Kasumi-1 (cell line): Measurements from ENCODE around the gene CANT1.

Source experiments
- DNase-seq, 2 experiments: peaks; one replicate each; lab custom pipeline; 2025; lab: John Stamatoyannopoulos, UW

CANT1 gene

DNA sequence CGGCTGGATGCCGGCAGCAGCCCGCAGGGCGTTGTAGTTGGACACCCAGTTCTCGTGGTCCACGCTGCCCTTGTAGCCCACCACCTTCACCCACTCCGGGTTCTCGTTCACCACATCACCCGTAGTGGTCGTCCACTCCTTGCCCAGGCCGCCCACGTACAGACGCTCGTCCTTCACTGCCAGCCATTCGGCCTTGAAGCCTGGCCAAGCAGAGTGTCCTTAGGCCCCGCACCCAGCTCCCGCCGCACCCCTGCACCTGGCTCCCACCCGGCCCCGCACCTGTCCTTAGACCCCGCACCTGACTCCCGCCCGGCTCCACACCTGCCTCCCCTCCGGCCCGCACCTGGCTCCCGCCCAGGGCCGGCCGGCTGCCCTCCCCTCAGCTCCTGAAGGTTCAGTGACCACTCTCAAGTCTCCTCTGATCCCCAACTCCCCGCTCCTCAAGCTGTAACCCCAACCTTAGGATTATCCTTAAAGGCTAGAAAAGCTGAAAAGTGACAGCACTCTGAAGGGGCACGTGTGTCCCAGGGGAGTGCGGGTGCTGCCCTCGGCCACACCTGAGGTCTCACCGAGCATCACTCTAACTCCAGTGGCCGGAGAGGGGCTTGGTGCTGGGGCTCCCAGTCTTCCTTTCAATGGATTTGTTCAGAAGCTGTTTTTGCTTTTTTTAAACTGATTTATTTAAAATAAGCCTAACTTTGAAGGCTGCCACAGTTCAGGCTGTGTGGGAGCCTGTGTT, 14.4 kb downstream of the CANT1 start:
- DNase-seq = no peak

DNA sequence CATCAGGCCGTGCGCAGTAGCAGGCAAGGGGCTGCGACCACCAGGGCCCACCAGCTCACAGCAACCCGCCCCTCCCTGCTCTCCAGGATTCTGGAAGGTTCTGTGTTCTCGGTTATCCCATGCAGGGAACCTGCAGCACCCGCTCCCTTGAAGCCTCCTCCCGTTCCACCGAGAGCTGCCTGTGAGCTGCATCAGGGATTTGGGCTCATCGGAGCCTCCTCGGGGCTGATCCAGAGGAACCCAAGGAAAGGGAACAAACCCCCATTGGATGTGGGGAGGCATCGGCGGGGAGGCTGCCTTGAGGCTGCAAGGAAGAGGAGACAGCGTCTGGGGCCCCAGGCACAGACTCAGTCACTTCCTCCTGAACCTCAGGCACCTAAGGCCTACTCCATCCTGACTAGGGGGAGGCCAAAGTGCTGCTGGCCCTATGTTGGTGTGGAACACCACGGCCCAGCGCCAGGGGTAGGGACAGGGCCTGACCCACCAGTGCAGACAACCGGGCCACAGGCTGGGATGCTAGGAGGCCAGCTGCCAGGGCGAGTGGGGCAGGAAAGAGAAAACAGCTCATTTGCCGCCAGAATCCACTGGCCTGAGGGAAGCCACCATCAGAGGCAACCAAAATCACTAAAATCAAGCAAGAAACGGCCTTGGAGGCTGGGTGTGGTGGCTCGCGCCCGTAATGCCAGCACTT, 15.4 kb downstream of the CANT1 start:
- DNase-seq = peak in 1 of 2 experiments; percentile 23

DNA sequence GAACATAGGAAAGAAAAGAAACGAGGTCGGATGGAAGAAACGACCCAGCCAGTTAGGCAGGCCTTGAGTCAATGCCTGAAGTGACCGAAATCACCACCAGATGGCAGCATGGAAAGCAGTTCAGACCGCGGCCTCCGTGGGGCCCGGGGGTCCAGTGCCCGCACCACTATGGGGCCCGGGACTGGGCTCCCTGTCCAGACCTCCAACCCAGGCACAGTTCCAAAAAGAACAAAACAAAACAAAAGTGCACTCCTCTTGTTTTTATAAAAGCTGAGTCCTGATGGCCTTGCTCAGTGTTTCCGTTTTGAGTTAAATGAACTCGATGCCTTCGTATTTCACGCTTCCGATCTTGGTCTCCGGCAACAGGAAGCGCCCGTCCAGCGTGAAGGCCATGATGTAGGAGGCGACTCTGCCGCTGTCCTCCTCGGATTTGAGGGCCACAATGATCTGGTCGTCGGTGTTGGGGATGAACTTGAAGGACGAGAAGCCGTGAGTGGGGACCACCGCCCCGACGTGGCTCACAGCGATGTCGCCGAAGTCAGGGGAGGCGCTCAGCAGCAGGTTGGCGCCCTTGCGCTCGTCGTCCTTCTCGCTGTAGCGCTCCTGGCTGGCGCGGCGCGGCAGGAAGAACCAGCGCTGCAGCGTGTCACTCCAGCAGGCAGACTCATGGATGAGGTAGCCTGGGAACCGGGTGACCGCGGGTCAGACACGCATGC, 16.2 kb downstream of the CANT1 start:
- peak; percentile 62 to 68 for DNase-seq

DNA sequence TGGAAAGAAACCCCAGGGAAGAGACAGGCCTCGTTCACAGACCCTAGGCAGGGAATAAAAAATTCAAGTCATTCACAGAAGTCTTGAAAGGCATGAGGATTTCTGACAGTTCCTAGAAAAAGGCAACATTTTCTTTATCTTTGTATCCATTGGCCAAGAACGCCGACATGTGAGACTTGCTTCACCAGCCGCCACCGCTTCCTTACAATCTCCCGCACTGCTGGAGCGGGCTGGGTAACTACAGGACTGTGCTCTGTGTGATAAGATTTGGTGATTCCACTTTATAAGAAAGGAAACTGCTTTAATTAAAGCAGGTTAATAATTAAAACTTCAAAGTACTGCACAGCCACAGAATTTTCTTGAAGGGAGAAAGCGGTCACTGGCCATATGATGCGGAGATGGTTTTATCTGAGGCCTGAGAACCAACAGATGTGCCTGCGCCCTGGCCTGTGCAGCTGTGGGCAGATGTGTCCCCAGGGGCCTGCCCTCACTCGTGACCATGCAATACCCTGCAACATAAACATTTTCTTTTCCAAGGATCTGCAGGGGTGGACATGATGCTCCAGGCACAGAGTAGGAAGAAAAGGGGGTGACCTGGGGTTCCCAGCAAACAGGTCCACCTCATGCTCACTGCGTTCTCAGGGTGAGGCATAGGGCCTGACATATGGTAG, 16.9 kb downstream of the CANT1 start:
- no peak for DNase-seq

DNA sequence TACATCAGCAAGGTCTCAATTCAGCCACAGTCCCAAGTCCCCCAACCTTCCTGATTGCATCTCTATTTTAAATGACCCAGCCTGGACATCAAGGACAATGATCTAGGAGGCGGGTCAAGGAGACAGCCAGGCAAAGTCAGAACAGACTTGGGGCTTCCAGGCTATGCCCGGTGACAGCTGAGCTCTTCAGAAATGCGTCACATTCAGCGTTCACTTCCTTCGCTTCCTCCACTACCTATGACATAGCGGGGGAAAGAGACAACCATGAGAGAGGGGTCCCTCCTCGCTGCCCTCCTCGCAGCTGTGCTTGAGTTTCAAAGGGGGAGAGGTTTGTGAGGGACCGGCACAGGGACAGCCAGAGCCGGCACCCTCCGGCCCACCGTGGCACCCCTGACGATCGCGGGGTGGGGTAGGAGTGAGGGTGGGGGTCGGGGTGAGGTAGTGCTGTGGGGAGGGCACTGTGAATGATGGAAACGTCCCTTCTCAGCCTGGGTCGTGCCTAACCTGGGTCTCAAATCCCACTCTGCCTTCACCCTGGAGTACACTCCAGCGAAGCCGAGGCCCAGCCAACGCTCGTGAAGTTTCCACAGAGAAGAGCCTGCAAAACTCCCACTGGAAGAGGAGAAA, 17.5 kb downstream of the CANT1 start:
- DNase-seq = no peak

DNA sequence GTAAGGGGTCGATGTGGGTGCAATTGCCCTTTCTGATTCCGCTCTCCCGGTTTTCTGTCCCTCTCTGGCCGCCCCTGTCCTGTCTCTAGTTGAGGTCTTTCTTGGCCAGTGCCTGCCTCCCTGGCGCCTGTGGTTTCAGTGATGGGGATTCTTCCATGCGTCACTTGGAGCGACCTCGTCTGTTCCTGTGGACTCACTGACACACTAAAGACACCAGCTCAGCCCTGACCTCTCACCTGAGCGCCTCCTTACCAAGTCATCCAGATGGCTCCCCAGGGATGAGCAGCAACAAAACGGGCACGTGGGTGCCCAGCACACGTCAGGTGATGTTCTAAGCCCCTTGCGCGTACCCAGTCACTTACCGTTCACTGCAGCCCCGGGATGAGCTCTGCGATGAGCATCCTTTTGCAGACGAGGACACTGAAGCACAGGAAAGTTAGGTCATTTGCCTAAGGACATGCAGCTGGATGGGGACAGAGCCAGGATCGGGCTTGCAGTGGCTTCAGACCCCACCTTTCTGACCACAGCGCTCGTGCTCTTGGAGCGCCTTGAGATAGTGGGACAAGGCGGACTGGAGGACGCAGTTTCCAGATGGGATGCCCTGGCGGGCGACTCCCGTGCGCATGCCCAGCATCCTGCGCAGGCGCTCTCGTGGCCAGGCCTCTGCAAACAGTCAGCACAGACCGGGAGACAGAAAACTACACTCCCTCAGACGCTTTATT, 18.4 kb downstream of the CANT1 start:
- DNase-seq = no peak

DNA sequence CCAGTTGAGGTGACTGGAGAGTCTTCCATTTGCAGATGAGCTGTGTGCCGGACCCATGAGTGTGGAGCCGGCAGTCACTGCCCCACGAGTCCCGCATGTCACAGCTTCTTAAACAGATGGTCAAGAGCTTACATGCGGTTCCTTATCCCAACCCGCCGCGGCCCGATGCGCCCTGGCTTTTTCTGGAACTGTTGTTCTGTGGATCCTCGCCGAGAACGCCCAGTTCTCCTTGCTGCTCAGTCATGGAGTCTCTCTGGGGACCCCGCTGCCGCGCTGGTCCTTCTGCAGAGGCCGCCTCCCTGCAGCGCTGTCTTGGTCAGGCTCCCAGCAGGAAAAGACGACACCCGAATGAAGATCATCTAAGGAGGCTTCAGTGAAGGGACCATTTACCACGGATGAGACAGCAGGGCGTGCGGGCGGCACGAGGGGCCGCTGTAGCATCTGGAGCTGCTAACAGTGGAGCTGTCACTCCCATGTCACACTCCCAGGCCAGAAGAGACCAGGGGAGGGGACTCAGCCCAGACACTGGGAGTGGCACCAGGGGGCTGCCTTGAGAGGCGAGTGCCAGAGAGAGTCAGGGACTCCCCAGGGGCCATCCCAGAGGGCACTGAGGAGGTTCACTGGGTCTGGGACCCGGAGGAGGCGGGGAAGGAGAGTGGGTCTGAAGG, 19.1 kb downstream of the CANT1 start:
- no peak for DNase-seq

DNA sequence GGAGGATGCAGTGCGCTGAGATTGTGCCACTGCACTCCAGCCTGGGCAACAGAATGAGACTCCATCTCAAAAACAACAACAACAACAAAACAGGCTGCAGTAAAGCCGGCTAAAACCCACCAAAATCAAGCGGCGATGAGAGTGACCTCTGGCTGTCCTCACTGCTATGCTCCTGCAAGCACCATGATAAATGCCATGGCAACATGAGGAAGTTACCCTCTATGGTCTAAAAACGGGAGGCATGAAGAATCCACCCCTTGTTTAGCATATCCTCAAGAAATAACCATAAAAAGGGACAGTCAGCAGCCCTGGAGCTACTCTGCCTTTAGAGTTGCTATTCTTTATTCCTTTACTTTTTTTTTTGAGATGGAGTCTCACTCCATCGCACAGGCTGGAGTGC, 21.4 kb downstream of the CANT1 start:
- no peak for DNase-seq

DNA sequence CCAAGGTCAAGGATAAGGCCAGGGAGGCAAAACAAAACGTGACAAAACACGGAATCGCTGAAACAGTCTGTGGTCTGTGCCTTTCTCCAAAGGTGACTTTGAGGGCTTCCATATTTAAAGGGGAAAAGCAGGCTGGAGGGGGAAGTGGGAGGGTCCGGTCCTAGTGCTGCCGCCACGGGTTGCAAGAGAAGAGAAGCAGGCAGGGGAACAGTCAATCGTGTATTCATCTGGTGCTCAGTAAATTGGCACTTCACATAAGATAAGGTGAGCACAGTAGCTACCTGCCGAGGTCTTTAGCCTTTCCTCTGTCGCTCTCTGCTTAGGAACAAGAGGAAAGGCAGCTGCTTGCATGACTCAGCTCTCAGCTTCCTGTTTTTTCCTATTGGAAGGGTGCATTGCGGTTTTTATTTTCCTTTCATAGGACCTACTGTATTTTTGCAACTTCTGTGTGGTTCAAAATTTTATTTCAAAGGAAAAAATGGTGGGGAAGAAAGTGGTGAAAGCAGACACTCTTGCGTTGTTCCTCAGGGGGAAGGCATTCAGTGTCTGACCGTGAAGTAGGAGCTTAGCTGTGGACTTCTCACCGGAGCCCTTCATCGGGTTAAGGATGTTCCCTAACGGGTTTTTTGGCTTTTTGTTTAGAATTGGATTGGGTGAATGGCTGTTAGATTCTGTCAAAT, 22.8 kb downstream of the CANT1 start:
- peak; percentile 92 to 94 for DNase-seq

DNA sequence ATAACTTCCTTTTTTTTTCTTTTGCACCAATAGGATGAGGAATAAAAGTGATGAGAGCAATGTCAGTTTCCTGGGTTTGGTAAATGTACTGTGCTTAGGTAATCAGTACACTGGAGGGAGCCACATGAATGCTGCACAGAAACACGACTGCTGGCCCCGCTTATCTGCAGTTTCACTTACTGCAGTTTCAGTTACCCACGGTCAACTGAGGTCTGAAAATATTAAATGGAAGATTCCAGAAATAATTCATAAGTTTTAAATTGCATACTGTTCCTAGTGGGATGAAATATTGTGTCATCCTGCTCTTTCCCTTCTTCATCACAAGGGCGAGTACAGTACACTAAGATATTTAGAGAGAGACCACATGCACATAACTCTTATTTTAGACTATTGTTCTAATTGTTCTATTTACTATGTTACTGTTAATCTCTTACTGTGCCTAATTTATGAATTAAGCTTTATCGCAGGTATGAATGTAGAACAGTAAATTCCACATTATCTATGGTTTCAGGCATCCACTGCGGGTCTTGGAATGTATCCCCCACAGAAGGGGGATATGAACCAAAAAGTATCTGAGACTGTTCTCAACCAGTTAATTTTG, 23.4 kb downstream of the CANT1 start:
- DNase-seq = peak; percentile 97 to 98

DNA sequence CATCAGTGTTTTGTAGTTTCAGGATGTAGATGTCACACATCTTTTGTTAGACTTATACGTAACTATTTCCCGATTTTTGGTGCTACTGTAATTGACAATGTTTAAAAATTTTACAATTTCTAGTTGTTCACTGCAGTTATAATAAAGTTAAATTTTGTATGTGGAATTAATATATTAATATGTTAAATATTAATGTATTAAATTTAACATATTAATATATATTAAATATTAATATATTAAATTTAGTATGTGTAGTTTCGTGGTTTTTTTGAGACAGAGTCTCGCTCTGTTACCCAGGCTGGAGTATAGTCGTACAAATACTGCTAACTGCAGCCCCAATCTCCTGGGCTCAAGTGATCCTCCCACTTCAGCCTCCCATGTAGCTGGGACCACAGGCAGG, 24.2 kb downstream of the CANT1 start:
- no peak for DNase-seq

DNA sequence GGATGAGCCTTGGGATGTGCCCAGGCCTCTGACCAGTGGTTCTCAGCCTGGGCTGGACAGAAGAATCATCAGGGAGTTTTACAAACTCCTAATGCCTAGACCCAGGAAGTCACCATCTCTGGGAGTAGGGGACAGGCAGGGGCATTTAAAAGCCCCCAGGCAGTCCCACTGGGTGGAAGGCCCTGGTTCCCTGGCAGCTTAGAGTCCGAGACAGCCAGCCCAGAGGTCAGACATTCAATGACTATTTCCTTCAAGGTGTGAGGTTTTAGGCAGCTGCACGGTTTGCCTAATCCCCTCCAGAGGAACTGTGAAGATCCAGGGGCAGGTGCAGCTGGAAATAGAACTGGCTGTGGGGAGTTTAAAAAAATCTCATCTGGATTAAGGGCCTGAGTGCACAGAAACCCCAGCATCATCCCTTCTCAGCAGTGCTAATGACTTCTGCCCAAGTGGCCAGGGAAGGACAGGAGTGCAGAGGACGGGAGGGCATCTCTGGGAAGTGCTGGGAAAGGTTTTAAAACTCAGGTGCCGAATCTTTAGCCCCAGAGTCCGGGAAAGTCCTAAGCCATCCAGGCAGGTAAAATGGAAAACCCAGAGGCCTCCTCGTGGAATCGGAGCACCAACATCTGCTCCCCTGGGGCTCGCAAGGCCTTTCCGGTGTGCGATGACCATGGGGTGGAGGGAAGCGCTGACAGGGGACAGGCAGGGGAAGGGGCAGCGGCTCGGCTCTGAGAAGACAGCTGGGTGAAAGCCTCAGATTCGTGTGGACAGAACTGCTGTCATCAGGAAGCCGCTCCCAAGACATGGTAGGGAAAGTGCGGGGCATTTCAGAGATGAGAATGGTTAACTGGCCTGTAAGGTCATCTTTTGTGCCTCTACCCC, 28.3 kb downstream of the CANT1 start:
- no peak for DNase-seq

DNA sequence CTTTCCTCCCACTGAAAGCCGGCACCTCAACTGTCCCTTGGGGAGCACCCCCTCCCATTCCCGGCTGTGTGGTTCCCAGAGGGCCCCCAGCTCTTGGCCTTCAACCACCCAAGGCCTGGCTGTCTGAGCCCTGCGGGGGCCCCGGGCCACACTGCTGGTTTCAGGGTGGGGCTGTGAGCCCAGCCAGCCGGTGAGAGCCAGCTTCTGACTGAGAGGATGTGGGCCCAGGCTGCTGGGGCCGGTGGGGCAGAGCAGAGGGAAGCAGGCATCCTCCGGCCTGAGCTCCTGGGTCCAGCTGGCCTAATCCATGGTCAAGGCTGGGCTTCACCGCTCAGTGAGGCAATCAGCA, 29.0 kb downstream of the CANT1 start:
- no peak for DNase-seq

DNA sequence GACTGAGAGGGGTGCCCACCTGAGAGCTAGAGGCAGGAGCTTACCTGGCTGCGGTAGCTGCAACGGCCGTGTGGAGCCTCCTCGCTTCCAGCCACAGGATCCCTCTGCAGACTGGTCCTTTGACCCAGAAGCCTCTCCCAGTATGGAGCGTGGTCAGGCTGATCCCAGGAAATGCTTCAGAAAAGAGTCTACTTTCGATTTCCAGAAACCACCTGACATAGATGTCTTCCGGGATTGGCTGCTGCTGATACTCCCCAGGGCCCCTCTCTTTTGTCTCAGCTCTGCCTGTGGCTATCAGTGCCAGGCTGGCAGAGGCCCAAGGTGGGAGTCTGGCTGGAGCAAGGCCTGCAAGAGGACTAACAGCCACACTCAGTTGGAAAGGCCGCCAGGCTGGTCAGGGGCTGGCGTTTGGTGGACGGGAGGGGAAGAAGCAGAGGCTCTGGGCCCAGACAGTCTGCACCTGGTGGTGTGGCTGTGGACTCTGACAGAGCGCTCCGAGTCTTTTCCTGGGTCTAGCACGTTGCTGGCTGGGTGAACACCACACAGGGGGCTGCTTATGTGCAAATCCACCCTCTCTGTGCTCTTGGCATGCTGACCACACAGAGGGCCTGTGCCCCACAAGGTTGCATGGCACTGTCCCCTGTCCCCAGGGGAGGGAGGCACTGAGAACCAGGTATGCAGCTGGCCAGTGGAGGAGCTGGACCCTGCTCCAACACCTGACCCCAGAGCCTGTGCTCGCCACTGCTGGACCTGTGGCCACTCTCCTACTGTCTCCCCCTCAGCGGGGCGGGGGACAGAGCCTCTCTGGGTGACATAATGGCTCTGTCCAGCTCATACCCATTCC, 29.6 kb downstream of the CANT1 start, which contains the start of gene LGALS3BP:
TSS of gene LGALS3BP (minus strand) at position 144 of the 844 bp plus-strand sequence. CDS start 2,732 bp downstream, outside the sequence.
- peak; percentile 18 to 22 for DNase-seq

DNA sequence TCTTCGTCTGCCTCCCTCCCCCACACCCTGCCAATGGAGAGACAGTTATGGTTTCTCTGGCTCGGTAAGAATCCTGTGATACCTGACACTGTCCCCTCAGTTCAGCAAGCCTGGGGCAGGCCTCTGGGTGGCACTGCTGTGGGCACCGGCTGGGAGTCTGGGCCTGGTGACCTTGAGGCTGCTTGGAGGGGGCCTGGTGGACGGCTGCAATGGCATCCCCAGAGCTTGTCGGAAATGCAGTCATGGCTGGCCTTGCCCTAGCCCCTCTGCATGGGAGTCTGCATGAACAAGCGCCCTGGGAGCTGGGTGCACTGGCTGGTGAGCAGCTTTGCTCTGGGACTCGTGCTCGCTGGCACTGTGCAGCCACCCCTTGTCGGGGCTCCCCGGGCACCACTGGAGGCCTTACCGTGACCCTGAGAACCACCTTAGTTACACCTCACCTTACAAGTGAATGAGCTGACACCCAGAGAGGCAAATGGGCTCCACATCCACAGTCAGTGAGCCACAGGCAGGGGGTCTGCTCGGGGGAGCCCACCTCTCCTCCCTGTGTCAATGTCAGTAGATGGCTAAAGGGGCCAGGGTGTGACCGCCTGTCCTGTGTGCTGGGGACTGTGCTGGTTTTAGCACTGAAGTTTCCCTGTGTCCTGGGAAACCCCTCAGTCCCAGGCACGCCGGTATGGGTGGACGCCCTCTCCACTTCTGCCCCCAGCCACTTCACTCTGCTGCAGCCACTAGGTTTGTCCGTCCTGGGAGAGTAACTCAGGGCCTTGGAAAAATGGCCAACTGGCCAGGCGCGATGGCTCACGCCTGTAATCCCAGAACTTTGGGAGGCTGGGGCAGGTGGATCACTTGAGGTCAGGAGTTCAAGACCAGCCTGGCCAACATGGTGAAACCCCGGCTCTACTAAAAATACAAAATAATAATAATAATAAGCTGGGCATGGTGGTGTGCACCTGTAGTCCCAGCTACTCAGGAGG, 31.3 kb downstream of the CANT1 start:
- no peak for DNase-seq

DNA sequence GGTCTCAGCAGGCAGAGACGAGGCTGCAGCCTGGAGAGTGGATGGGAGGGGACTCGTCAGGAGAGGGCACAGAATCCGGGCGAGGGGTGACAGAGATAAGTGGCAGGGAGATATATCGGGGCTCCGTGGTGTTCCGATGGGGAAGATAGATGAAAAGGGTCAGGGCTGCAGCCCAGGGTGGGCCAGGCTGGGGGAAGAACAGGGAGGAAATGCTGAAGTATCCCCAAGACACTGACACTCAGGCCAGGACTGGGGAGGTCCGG, 32.0 kb downstream of the CANT1 start:
- DNase-seq = no peak
